Ramos (cell line): ENCODE results near the gene CENPV.
"Not testable (repeated sequence)": the region's sequence is repeated elsewhere in the genome, so short reads cannot be mapped to it uniquely, and the experiment has no call there.

Source experiments
- in situ Hi-C: fragments of 300-500 bp; cut with MboI; formaldehyde crosslinking; loops from one replicate; pipeline ENCODE4 v1.14.3; 2022; ENCODE audit warnings: low sequenced_read_pairs; ENCODE audit not compliant: unreplicated experiment

Gene CENPV

GRCh38 chr17:16353317-16354174 is at the start of gene CENPV:
CENPV (minus strand) TSS chr17:16353469; CDS start chr17:16353436, 33 bp downstream.
- in situ Hi-C loops: no loop called here

GRCh38 chr17:16398270-16399267 is 45.3 kb upstream of the CENPV start:
- in situ Hi-C loops: no loop called here

GRCh38 chr17:16396693-16397092 is 43.4 kb upstream of the CENPV start:
- in situ Hi-C loops: not testable (repeated sequence)

- in situ Hi-C loops: not testable (repeated sequence)
Observed at GRCh38 chr17:16395887-16396286, 42.6 kb upstream of the CENPV start.

- in situ Hi-C loops: not testable (repeated sequence)
Observed at GRCh38 chr17:16392491-16392890, 39.2 kb upstream of the CENPV start.

DNA sequence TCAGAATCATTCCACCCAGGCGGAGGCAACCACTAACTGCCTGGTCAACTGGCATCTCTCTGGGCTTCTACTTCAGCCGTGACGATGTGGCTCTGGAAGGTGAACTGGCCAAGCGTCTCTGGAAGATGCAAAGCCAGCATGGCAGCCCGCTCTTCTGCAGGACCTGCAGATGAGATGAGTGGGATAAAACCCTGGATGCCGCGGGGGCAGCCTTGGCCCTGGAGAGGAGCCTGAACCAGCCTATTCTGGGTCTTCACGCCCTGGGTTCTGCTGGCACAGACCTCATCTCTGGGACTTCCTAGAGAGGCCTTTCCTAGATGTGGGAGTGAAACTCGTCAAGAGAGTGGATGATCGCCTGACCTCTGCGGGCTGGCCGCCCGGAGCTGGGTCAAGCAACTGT is 38.2 kb upstream of the CENPV start:
- in situ Hi-C loops: no loop called here

GRCh38 chr17:16386126-16386507 is 32.8 kb upstream of the CENPV start:
- in situ Hi-C loops: not testable (repeated sequence)

DNA sequence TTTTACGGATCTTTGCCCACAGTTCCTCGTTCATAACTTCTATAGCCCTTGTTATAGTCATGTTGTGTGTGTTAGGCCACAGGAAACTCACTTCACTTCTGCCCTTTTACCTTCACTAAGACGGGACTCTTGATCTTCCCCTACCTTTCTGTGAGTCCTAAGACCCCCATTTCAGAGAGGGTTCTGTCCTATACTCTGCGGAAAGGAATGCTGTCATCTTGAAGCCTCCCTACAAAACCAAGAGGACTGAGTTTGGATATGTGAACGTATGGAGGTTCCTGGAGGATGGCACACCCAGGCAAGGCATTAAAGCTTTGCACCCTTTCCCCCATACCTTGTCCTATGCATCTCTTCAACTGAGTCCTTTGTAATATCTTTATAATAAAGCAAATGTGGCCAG is 31.3 kb upstream of the CENPV start:
- in situ Hi-C loops: no loop called here

DNA sequence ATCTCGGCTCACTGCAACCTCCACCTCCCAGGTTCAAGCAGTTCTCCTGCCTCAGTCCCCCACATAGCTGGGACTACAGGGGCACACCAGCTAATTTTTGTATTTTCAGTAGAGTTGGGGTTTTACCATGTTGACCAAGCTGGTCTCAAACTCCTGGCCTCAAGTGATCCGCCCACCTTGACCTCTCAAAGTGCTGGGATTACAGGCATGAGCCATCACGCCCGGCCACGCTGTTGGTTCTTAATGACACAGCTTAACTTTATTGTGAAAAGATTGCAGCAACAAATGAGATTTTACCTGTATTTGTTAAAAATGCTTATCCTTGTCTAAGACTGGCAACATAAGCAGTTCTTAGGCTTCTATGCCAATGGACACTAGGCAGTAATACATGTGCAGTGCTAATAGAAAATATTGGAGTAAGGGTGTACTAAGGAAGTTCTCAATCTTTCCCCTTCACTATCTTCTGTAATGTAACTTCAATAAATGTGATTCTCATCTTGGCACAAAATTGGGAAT is 30.6 kb upstream of the CENPV start:
- in situ Hi-C loops: no loop called here

- in situ Hi-C loops: no loop called here
Observed at GRCh38 chr17:16383216-16383615, 29.9 kb upstream of the CENPV start.

DNA sequence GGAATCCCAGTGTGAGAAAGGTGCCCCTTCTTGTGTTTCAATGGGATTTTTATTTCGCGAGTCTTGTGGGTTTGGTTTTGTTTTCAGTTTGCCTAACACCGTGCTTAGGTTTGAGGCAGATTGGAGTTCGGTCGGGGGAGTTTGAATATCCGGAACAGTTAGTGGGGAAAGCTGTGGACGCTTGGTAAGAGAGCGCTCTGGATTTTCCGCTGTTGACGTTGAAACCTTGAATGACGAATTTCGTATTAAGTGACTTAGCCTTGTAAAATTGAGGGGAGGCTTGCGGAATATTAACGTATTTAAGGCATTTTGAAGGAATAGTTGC is 28.2 kb upstream of the CENPV start:
- in situ Hi-C loops: no loop called here

DNA sequence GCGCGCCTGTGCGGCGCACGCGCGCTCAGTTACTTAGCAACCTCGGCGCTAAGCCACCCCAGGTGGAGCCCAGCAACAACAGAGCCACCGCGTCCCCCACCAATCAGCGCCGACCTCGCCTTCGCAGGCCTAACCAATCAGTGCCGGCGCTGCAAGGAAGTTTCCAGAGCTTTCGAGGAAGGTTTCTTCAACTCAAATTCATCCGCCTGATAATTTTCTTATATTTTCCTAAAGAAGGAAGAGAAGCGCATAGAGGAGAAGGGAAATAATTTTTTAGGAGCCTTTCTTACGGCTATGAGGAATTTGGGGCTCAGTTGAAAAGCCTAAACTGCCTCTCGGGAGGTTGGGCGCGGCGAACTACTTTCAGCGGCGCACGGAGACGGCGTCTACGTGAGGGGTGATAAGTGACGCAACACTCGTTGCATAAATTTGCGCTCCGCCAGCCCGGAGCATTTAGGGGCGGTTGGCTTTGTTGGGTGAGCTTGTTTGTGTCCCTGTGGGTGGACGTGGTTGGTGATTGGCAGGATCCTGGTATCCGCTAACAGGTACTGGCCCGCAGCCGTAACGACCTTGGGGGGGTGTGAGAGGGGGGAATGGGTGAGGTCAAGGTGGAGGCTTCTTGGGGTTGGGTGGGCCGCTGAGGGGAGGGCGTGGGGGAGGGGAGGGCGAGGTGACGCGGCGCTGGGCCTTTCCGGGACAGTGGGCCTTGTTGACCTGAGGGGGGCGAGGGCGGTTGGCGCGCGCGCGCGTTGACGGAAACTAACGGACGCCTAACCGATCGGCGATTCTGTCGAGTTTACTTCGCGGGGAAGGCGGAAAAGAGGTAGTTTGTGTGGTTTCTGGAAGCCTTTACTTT is 27.6 kb upstream of the CENPV start, which contains the start of gene UBB:
Gene UBB (plus strand): TSS at position 452 of the 856 bp plus-strand sequence. CDS start 817 bp downstream, outside the sequence.
- in situ Hi-C loops: no loop called here

GRCh38 chr17:16379654-16380053 is 26.4 kb upstream of the CENPV start:
- in situ Hi-C loops: no loop called here

DNA sequence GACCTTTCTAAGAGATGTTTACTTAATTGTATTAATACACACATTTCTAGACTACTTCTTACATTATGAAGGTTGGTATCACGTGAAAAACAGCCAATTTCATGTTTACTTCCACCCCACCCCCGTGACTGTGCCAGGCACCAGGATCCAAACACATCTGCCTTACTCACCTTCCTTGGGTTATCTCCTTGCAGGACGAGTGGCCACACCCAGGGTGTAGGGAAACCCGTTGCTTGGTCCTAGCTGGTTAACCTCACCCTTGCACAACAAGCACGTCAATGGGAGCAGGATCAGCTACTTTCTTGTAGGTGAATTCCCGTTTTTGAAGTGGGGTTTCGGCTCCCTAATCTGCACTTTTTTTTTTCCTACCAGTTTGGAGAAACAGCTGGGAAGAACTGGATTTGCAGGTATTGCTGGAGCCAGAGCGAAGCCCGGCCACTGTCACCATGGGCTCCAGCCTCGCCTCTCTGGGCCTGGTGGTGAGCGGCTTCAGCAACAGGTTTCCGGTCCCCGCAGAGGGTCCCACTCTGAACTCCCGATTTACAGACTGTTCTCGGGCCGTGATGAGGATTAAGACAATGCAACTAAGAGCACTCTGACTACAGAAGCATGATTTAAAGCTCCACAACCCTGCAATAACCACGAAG is 25.5 kb upstream of the CENPV start:
- in situ Hi-C loops: no loop called here

DNA sequence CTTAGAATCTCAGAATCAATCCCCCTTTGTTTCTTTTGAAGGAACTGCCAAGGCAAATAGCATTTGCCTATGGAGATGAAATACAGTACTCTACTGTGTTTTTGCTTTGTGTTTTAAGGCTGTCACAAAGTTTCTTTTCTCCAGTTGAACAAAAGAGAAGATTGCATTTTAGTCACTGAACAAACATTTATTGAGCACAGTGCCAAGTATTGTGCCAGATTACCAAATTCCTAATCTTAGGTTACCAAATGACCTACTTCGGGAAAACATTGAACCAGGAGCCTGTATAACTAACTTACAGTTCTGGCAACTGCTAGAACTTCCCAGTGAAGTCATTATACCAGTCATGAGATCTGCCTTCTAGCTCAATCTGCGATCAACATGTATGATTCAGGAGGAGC is 24.7 kb upstream of the CENPV start:
- in situ Hi-C loops: no loop called here

GRCh38 chr17:16374146-16374938 is 21.1 kb upstream of the CENPV start:
- in situ Hi-C loops: no loop called here

DNA sequence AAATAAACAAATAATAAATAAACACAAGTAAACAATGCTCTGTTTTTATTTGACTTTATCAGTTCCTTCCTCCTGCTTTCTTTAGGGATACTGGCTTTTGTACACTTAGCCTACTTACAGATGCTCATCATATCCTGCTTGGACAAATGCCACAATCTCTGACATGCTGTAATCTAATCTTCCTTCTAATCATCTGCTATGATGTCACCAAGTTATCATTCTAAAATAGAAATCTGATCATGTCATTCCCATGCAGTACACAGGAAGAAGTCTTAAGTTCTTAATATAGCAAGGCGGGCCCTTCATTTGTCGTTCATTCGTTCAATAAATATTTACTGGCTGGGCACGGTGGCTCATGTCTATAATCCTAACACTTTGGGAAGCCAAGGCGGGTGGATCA is 18.5 kb upstream of the CENPV start:
- in situ Hi-C loops: no loop called here

GRCh38 chr17:16364625-16365024 is 11.4 kb upstream of the CENPV start:
- in situ Hi-C loops: loop anchor here (5.0 kb wide), 1 partner anchor 158 kb away; no protein-coding TSS in a partner anchor
